Fibroblast of peridontal ligament (primary cell): ENCODE measurements around the gene NRG3.
A peak's percentile ranks its signal among the peaks of the same experiment; 100 is the strongest.
"Not testable (repeated sequence)": the region's sequence is repeated elsewhere in the genome, so short reads cannot be mapped to it uniquely, and the experiment has no call there.

Source experiments
- DNase-seq: peaks from one replicate; pipeline ENCODE4 v3.0.0-alpha.2; 2010; ENCODE audit errors: extremely low read depth

Gene NRG3

DNA sequence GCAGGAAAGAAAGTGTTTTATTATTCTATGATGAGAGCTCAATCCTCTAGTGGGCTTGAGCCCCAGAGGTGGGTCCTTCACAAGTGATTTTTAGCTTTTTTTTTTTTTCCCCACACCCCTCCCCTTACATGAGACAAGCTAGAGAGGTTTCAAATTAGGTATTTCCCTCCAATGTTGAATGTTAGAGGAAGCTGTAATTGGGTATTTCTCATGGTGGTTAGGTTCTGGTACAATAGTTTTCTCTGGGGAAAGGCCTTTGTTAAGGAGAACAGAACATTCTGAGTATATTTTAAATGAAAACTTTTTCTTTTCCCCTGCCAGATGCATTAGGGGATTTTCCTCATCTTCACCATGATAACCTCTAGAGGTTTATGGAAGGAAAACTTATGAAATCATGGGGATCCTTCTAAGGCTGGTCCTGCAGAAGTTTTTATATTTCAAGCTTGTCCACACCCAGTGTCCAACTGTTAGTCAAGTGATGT is 1039.7 kb downstream of the NRG3 start:
- DNase-seq = no peak

DNA sequence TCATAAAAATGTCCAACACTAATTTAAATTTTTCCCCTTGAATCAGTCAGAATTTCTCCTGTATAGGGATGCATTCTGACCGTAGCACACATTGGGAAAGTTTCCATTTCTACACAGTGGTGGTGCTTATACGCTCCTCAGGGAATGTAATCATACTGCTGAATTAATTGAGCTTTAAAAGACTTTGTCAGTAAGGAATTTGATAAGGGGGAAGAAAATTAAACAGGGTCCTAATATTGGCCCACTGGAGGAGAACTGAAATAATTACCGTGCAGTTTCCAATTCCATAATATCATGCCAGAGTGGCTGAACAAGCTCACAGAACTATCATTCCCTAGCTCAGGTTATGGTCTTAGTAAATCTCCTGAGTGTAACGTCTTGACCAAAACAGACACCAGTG is 1041.9 kb downstream of the NRG3 start:
- DNase-seq = no peak

GRCh38 chr10:82918022-82918421 is 1043.0 kb downstream of the NRG3 start:
- no peak for DNase-seq

DNA sequence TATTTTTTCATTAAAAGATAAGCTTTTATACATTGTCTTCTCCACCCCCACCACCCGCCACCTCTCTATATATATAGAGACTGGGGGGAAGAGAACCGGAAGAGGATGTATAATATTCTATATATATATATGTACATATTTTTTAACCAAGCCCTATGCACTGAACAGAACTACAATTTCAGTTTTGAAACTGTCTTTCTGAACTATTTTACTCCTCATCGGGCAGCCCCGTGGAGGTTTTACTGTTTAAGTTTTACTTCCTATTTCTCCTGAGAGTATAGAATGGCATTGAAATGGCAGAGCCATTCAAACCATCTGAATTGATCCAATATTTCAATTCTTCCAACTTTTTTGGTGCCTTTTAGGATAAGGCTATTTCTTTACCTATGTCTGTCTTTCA is 1047.1 kb downstream of the NRG3 start:
- DNase-seq = no peak

DNA sequence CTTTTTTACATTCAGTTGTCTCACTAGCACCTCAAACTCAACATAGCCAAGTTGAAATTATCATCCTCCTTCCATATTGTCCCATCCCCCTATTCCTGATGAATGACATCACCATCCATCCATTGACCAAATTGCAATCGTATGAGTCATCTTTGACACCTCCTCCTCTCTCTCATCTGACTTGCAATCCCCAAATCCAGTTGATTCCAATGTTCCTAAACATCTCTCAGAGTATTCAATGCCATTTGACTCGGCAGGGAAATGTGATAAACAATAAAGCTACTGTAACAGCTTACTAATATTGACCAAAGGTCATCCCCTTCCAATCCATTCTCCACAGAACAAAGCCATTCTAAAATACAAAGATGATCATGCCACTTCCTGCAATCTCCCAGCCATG is 1047.8 kb downstream of the NRG3 start:
- DNase-seq = no peak

DNA sequence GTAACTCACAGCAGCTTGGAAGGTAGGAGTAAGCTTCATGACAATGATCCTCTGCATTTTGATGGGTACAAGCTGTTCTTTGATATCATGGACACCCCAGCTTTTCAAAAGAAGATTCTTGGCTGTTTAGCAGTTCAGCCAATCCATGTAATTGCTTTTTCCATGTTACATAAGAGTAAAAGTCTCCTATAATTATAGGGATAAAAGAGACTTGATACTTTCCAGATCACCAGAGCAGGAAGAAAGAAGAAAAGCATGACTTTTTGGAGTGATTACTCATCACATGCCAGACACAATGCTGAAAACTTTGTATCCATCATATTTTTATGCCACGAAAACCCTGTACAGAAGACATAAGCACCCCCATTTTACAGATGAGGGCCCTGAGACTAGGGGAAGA is 1049.7 kb downstream of the NRG3 start:
- no peak for DNase-seq

DNA sequence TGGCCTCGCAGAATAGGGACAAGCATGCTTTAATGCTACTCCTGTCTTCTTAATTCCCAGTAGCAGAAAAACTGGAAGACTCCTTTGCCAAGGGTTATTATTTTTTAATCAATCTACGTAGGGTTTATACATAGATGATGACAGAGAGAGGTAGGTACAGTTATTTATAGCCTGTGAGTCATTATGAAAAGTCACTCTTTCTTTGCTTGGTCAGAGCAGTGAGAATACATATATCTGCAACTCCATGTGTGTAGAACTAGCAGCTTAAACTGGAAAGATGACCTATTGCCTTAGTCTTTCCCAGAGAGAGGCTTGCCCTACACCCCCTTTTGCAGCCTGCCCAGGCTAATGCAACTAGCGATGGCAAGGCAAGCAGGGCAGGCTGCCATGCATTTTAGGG is 1050.6 kb downstream of the NRG3 start:
- no peak for DNase-seq

DNA sequence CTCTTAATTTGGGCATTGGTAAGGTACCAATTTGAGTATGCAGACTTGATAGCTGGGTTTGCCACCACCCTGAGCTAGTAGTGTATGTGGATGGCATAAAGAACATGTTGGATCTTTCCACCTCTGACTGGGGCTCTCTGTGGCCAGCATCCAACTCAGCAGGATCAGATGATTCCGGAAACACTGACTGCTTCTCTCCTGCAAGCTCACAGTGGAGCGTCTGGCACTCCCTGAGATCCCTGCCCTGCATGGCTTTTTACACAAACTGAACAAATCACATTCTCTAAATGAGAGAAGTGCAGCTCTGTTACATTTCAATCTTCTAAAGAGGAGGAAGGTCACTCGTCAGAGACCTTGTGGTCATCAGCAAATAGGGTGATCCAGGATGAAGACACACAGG is 1057.5 kb downstream of the NRG3 start:
- no peak for DNase-seq

GRCh38 chr10:82934429-82934828 is 1059.4 kb downstream of the NRG3 start:
- peak; percentile 1 for DNase-seq

DNA sequence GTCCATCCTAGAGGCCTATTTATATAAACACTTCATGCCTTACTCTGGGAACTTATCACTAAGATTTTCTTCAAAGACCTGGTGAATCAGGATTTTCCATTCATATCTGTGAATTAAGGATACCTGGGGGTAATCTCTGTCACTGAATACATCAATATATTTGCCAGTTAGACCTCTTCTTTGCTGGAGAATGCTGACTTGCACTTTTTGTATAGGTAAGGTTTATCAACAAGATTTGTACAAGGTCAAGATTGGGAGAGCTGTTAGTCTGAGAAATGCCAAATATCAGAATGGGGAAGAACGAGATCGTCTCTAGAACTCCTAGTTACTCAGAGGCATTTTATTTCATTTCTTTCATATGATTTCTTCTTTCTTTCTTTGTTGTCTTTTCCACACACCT is 1060.0 kb downstream of the NRG3 start:
- DNase-seq = no peak

DNA sequence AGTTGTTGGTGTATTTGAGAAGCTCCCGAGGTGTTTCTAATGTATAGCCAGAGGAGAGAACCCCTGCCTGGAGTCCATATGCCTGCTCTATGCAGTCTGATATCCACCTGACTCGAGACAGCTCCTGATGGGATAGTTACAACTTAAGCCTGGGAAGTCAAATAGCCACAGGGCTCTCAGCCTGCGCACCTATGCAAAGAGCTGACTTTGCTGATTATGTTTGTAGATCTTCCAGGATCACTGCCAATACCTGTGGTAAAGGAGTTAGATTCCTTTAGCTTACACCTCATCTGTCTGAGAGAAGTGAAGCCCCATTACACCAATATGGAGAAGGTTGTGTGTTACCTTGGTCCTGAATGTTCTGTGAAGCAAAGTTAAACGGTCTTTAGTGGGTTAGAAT is 1063.3 kb downstream of the NRG3 start:
- DNase-seq = no peak

DNA sequence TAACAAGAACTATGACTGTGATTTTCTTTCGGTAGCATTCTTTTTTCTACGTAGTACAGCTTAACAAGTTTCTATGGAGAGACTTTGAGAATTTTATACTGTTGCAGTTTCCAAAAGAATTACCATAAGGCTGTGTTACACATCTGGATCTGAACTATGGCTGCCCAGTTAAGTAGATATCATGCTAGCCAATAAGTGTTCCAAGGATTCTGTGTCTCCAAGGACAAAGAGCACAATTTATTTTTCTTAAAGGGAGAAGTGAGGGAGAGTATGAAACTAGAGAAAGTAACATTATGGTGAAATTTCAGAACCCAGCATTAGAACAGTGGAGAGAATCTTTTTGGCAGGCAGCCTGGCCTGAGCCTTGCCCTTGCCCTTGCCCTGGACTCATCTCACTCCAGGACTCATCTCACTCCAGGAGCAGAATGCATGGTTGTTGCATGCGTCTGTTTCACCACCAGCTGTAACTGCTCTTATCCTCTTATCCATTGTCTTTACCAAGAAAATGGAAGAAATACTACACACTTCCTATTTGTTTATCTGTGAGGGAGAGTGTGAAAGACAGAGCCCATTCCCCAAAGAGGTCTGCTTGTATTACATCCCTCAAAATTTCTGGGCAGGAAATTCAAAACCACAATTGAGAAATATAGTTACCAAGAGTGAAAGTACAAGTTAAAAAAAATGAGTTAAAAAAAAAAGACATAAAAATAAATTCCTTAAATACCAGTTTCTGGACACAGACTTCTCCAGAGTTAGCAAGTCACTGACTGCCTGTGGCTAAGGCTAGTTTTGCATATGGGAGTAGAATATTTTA is 1067.5 kb downstream of the NRG3 start:
- peak; percentile 53 for DNase-seq

GRCh38 chr10:82943142-82943541 is 1068.1 kb downstream of the NRG3 start:
- no peak for DNase-seq

- no peak for DNase-seq
Measured at GRCh38 chr10:82949816-82950575, 1075.0 kb downstream of the NRG3 start.

GRCh38 chr10:82953331-82953730 is 1078.3 kb downstream of the NRG3 start:
- no peak for DNase-seq

GRCh38 chr10:82953909-82954308 is 1078.9 kb downstream of the NRG3 start:
- no peak for DNase-seq

- not testable (repeated sequence) for DNase-seq
Measured at GRCh38 chr10:82960421-82961060, 1085.5 kb downstream of the NRG3 start.

- no peak for DNase-seq
Measured at GRCh38 chr10:82961864-82962263, 1086.9 kb downstream of the NRG3 start.

DNA sequence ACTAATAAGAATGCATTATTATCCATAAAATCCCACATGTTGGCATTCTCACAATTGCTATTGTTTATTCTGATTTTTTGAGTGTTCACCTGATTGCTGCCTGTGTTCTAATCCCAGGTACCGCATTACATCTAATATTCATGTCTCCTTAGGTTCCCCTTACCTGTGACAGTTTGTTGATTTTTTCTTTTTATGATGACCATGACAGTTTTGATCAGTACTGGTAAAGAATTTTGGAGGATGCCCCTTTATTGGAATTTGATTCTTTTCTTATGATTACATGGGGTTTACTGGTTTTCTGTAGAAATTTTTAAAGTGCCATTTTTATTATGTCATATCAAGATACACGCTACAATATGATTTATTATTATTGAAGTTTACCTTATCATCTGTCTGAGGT is 1091.1 kb downstream of the NRG3 start:
- no peak for DNase-seq

GRCh38 chr10:82968533-82968932 is 1093.5 kb downstream of the NRG3 start:
- no peak for DNase-seq

- peak; percentile 48 for DNase-seq
Measured at GRCh38 chr10:82969405-82969804, 1094.4 kb downstream of the NRG3 start.

DNA sequence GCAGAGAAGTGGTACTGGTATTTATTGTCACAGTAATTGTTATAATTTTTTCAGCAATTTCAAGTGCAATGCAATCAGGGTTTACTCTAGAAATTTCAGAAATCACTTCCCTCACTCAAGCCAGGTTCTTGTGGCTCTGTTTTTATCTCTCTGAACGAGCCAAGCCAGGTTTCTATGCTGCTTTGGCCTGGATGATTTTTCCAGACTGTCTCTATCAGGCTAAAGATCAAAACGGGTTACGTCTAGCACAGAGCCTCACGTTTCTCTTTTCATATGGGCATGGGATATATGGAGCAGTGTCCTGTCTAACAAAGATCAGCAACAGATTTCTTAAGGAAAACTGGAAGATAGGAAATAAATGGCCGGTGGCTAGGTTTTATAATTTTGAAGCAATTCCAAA is 1105.3 kb downstream of the NRG3 start:
- DNase-seq = no peak
